Activated CD4-positive, alpha-beta memory T cell treated with anti-CD3 and anti-CD28 coated beads for 36 hours (primary cell): Measurements from ENCODE around the gene GABRG3. TPM values are rescaled to one million over a fixed set of nuclear protein-coding genes. Genes with fewer than 3 reads are reported as not detected.

Source experiments
- CTCF ChIA-PET: fragments of 350-600 bp; sonication (Branson Sonifier 250); formaldehyde crosslinking; loops from one replicate; lab custom pipeline; 2021; ENCODE audit warnings: antibody characterized with exemption, inconsistent platforms; lab: Charles Lee
- POLR2A ChIA-PET: fragments of 350-600 bp; sonication (Branson Sonifier 250); formaldehyde crosslinking; loops from one replicate; lab custom pipeline; 2021; ENCODE audit warnings: antibody characterized with exemption; lab: Charles Lee
- DNase-seq: peaks from one replicate; pipeline ENCODE4 v3.0.0-alpha.2; 2020
- H3K27ac Mint-ChIP-seq: one replicate; pipeline ENCODE4 v1.8.0; 2021; ENCODE audit warnings: mixed read lengths
- H3K27me3 Mint-ChIP-seq: one replicate; pipeline ENCODE4 v1.8.0; 2021; ENCODE audit warnings: mixed read lengths
- H3K36me3 Mint-ChIP-seq: one replicate; pipeline ENCODE4 v1.8.0; 2021; ENCODE audit warnings: mixed read lengths
- H3K4me1 Mint-ChIP-seq: one replicate; pipeline ENCODE4 v1.8.0; 2021; ENCODE audit warnings: low read depth, mixed read lengths
- H3K4me3 Mint-ChIP-seq: one replicate; pipeline ENCODE4 v1.8.0; 2021; ENCODE audit warnings: mild to moderate bottlenecking, mixed read lengths
- H3K9me3 Mint-ChIP-seq: one replicate; pipeline ENCODE4 v1.8.0; 2021; ENCODE audit warnings: mixed read lengths
- intact Hi-C: fragments of 100-400 bp; cut with micrococcal nuclease; formaldehyde crosslinking; loops from one replicate; pipeline ENCODE4 v1.15.1; 2023
- total RNA-seq, 2 experiments: library from RNA; stranded (reverse); gene quantifications; one replicate each; pipeline ENCODE4 v1.2.3, GENCODE V29; 2021

GABRG3 gene
- total RNA-seq, 2 experiments from 2014 or later: not detected

DNA sequence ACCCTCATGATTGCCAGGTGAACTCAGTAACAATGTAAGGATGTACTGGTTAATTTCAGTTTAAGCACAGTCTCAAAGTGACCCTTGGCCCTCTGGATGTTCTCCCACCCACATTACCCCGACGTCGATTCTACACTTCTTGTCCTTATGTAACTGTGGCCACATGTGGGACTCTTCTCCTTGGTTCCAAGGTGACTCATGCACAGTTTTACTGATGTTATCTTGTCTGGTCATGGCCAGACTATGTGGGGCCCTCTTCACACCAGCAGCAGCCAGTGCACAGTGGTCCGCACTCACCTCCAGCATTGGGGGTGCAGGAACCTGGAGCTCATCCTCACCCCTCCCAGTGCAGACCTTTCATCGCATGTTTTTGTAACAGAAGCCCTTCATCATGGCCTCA is 608.8 kb downstream of the GABRG3 start:
- H3K36me3 Mint-ChIP-seq: no peaks in the 10 kb centered on the region
- H3K27me3 Mint-ChIP-seq: no peaks in the 10 kb centered on the region
- ChIA-PET CTCF (no interaction called here), POLR2A (no interaction called here)
- H3K27ac Mint-ChIP-seq: no peak overlapping the region
- no peaks in the 10 kb centered on the region for H3K4me1 Mint-ChIP-seq
- intact Hi-C loops: no loop called here
- H3K4me3 Mint-ChIP-seq: no peak overlapping the region
- DNase-seq: no peak
- H3K9me3 Mint-ChIP-seq: peaks cover 4% of the 10 kb centered on the region

DNA sequence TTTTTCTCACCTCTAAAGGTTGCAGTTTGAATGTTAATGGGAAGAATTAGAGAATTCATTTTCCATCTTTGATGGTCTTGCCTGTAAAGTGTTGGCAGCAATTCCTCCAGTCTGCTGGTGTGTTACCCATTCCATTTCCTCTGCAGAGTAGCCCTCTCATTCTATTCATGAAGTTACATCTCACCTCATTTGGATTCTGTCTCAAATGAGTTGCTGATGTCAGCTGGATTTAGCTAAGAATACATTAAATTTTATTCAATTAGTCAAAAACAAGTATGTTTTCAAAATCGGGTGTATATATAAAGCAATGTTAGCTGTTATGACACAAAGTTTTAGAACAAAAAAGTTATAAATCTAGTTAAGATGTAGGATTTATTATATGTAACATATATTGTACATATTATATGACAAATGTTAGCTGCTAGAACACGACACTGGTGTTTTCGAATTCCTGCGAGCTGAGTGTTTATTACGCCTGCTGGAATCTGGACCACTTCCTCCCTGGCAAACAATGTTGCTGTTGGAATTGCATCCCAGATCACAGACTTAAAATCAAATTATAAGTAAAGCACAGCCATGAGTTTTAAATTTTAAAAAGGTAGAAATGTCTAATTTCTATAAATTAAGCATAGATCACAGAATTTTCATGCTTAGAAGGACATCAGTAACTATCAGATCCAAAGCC is 611.9 kb downstream of the GABRG3 start:
- ChIA-PET POLR2A (no interaction called here), CTCF (no interaction called here)
- no peak overlapping the region for H3K27ac Mint-ChIP-seq
- no peaks in the 10 kb centered on the region for H3K27me3 Mint-ChIP-seq
- DNase-seq: no peak
- H3K4me3 Mint-ChIP-seq: no peak overlapping the region
- H3K9me3 Mint-ChIP-seq: no peaks in the 10 kb centered on the region
- no peaks in the 10 kb centered on the region for H3K4me1 Mint-ChIP-seq
- intact Hi-C loops: no loop called here
- no peaks in the 10 kb centered on the region for H3K36me3 Mint-ChIP-seq

DNA sequence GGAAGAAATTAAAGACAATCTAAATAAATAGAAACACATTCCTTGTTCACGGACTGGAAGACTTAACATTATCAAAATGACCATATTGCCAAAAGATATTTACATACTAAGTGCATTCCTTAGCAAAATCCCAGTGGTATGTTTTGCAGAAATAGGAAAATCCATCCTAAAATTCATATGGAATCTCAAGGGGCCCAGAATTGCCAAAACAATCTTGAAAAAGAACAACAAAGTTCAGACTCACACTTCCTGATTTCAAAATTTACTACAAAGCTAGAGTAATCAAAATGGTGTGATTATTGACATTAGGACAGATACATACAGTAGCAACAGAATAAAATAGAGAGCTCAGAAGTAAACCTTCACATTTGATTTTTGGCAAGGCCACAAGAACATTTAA is 612.7 kb downstream of the GABRG3 start:
- Mint-ChIP-seq H3K9me3 (no peaks in the 10 kb centered on the region), H3K4me3 (no peak overlapping the region), H3K36me3 (no peaks in the 10 kb centered on the region), H3K27ac (no peak overlapping the region), H3K27me3 (no peaks in the 10 kb centered on the region), H3K4me1 (no peaks in the 10 kb centered on the region)
- DNase-seq: no peak
- ChIA-PET CTCF (no interaction called here), POLR2A (no interaction called here)
- intact Hi-C loops: no loop called here

DNA sequence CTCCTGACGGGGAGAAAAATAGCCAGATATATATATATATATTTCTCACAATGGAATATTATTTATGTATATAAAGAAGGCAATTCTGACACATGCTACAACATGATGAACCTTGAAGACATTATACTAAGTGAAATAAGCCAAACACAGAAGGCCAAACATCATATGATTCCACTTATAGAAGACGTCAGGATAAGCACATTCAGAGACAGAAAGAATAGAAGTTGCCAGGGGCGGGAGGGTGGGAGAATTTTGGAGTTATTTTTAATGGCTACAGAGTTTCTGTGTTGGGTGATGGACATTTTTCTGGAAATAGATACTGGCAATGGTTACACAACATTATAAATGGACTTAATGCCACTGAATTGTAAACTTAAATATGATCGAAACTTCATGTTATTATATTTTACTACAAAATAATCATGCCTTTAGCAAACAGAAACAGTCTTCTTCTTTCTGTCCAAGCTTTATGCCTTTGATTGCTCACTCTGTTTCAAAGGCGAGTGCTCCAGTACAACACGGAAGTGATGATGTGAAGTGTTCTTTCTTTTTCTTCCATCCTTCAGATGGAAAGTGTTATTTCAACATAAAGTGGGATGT is 614.2 kb downstream of the GABRG3 start:
- CTCF ChIA-PET: no interaction called here
- H3K9me3 Mint-ChIP-seq: peaks cover 6% of the 10 kb centered on the region
- DNase-seq: no peak
- no peaks in the 10 kb centered on the region for H3K27me3 Mint-ChIP-seq
- POLR2A ChIA-PET: no interaction called here
- H3K36me3 Mint-ChIP-seq: no peaks in the 10 kb centered on the region
- H3K27ac Mint-ChIP-seq: no peak overlapping the region
- no peaks in the 10 kb centered on the region for H3K4me1 Mint-ChIP-seq
- intact Hi-C loops: no loop called here
- no peak overlapping the region for H3K4me3 Mint-ChIP-seq

DNA sequence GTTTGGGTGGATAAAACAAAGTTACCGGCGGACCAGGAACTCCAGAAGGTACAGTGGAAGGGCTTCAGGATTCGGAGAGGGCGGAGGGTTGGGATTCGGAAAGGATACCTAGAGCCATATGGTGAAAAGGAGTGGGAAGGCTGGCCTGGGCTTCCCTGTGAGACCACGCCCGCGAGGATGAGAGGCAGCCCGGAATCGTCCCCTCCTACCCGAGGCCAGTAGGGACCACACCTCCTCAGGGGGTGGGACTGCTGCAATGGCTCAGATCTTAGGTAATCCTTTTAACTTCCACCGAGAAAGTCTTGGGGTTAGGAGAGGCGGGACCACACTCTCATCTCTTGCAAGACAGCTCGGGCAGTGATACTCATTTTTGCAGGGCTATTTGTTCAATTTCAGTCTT is 616.8 kb downstream of the GABRG3 start:
- Mint-ChIP-seq H3K27ac (no peak overlapping the region), H3K4me1 (no peaks in the 10 kb centered on the region), H3K9me3 (peaks cover 6% of the 10 kb centered on the region), H3K4me3 (no peak overlapping the region), H3K27me3 (no peaks in the 10 kb centered on the region), H3K36me3 (no peaks in the 10 kb centered on the region)
- intact Hi-C loops: no loop called here
- no peak for DNase-seq
- CTCF ChIA-PET: no interaction called here
- POLR2A ChIA-PET: no interaction called here

DNA sequence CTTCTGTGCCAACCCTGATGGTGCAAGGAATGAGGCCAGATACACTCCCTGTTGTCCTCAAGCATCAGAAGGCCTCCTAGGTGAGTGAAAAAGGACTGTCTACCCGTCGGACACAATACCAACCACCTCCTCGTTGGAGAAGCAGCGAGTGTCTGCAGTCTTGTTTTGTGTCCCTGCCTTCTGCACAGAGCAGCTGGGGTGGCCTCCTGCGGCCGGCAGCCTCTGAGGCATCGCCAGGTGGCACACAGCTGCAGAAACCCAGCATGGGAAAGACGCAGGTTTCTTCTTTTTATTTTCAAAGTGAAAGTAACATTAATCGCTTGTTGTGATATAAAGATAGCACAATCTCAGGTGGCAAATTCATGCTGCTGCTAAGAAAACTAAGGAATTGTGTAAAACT is 618.3 kb downstream of the GABRG3 start:
- Mint-ChIP-seq H3K36me3 (no peaks in the 10 kb centered on the region), H3K4me3 (no peak overlapping the region), H3K9me3 (peaks cover 9% of the 10 kb centered on the region), H3K27ac (no peak overlapping the region), H3K4me1 (no peaks in the 10 kb centered on the region), H3K27me3 (no peaks in the 10 kb centered on the region)
- CTCF ChIA-PET: no interaction called here
- DNase-seq: no peak
- POLR2A ChIA-PET: no interaction called here
- intact Hi-C loops: no loop called here

DNA sequence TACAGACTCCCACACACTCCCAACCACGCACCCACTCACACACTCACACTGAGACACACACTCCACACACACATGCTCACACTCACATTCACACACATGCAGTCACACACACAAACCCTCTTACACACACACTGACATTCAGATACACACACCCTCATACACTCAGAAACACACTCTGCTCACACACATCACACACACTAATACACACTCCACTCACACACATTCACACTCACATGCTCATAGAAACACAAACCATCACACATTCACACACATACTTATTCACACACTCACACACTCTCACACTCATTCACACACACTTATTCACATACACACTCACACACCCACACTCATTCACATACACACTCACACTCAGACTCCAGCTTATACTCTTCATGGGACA is 618.8 kb downstream of the GABRG3 start:
- no peak overlapping the region for H3K27ac Mint-ChIP-seq
- intact Hi-C loops: no loop called here
- H3K36me3 Mint-ChIP-seq: no peaks in the 10 kb centered on the region
- CTCF ChIA-PET: no interaction called here
- H3K9me3 Mint-ChIP-seq: peaks cover 9% of the 10 kb centered on the region
- POLR2A ChIA-PET: no interaction called here
- no peaks in the 10 kb centered on the region for H3K27me3 Mint-ChIP-seq
- DNase-seq: no peak
- H3K4me3 Mint-ChIP-seq: no peak overlapping the region
- H3K4me1 Mint-ChIP-seq: no peaks in the 10 kb centered on the region

Other genes with a start within 250 kb of the GABRG3 start
- gene GABRB3, start 198.1 kb upstream of the GABRG3 start, total RNA-seq: under 1 TPM; 0.12 to 0.17 TPM
- not detected for gene GABRA5, start 104.1 kb upstream of the GABRG3 start, total RNA-seq